Stimulated activated CD8-positive, alpha-beta memory T cell treated with anti-CD3 and anti-CD28 coated beads, Interleukin-2, amount 100 ng/mL, for 48 hours (primary cell): Measurements from ENCODE around the gene OR51S1.
"Not testable (repeated sequence)": the region's sequence is repeated elsewhere in the genome, so short reads cannot be mapped to it uniquely, and the experiment has no call there.

Experiments
- DNase-seq, 2 donors: peaks; one replicate each; pipeline ENCODE4 v3.0.0-alpha.2; 2020; ENCODE audit warnings: low read depth in 2 of 2

OR51S1 gene

DNA sequence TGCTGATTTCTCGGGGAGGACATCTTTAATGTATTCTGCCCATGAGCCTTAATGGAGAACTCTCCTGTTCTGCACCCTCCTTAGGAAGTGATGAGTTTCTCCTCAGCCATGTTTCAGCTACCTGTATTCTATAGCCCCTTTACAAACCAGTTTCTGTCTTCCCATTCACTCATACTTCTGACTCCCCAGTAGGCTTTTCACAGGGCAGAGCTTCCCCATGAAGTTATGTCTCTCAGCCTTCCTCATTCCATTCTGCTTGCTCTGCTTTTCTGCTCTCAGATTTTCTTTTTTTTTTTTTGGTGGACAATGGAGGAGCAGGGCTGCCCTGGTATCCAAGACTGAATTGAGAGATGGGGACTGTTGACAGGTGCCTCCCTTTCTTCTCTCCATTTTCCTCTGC, 40.5 kb downstream of the OR51S1 start:
- DNase-seq, result no peak

DNA sequence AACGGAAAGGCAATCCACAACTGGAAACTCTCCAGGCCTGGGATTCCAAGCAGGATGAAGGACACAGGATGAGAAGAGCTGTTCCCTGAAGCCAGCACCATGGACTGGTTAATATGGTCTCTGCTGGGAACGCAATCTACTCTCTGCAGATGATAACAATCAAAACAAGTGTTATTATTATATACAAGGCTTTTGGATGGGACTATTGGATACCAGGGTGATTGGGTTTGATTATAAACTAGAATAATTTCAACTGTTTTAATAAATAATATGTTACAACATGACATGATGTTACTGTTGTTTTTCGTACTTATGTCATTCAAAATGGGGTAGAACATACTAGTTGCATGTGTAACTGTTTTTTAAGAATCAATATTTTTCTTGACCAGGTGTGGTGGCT, 44.7 kb downstream of the OR51S1 start, which contains the start of gene OR52R1:
Gene OR52R1, minus strand, starts transcription at position 101 of the 400 bp plus-strand sequence. Its CDS starts 0 bp downstream, at position 101.
- DNase-seq, result no peak

DNA sequence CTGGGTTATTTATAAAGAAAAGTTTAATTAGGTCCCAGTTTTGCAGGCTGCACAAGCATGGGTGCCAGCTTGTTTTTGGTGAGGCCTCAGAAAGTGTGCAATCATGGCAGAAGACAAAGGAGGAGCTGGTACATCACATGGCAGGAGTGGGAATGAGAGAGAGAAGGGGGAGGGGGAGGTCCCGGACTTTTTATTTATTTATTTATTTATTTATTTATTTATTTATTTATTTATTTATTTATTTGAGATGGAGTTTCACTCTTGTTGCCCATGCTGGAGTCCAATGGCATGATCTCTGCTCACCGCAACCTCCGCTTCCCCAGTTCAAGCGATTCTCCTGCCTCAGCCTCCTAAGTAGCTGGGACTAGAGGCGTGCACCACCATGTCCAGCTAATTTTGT, 47.7 kb downstream of the OR51S1 start:
- not testable (repeated sequence) for DNase-seq

DNA sequence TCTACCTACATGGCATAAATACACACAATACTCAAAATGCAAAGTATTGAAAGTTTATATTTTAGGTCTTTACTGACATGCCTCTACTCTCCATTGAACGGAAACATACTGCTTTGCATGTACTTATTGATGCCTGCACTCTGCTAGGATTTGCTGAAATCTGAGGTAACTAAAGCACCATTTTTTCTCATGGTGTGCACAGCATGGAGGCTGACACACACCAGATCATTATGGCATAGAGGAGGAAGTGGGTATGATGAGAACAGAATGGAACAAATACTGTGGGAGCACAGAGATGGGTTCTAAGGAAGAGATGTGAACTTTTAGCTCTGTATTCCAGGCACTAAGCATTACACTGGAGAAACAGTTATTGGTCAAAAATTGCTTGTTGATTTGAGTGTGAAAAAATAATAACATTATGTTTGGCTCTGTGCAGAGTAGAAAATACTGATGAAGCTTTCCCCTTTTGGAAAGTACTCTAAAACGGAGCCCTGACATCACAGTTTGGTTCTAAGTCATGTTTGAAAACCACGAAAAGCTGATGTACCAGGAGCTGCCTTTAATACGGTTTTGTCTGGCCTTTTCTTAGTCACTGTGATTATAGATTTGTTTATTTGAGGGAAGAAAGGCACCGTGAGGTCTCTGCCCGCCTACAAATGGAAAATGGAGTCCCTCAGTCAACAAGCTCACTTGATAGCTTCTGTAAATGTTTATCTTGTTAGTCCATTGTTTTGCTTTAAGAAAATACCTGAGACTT, 50.4 kb downstream of the OR51S1 start:
- DNase-seq, result no peak
